IMR-90 (cell line): ENCODE data around the gene TDP2.

Source experiments
- BHLHE40 ChIP-seq: fragments of 150-350 bp; IDR thresholded peaks from 2 replicates; pipeline ENCODE4 v1.6.1; 2016; ENCODE audit warnings: mild to moderate bottlenecking, low read depth, low read length
- CTCF ChIP-seq: conservative IDR thresholded peaks from 2 replicates; pipeline ENCODE4 v1.5.1; 2012; ENCODE audit warnings: mild to moderate bottlenecking, low read depth, low read length, improper control_type of control experiment
- POLR2A ChIP-seq: IDR thresholded peaks from 2 replicates; pipeline ENCODE4 v1.6.1; 2012; ENCODE audit warnings: mild to moderate bottlenecking, low read depth, low read length
- RAD21 ChIP-seq: IDR thresholded peaks from 2 replicates; pipeline ENCODE4 v1.6.1; 2012; ENCODE audit warnings: low read length, improper control_type of control experiment
- RFX5 ChIP-seq: IDR thresholded peaks from 2 replicates; pipeline ENCODE4 v1.8.0; 2012; ENCODE audit warnings: low read depth, mild to moderate bottlenecking, low read length, moderate library complexity

DNA sequence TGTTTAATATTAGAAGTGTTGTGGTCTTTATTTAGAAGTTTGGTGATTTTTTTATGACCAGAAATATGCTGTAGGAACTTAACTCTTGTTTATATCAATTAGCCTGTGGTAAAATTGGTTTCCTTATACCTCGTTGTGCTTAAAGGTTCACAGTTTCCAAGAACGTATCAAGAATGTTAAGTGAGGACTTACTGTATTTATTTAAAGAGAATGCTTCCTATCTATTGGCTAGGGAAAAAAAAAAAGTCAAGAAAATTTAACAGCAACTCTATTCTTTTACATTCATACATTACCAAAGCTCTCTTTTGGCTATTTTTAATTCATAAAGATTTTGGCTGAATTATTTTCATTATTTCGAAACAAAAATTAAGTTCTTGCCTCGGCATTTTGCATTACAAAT is 22.3 kb downstream of the TDP2 start:
- no peak for TF ChIP-seq RFX5
- no peak for TF ChIP-seq POLR2A
- TF ChIP-seq RAD21, result no peak
- TF ChIP-seq CTCF, result no peak
- no peak for TF ChIP-seq BHLHE40
